IMR-90 (cell line): ENCODE measurements around the gene LUZP2. TPM values are rescaled to one million over a fixed set of nuclear protein-coding genes. Genes with fewer than 3 reads are reported as not detected.
A peak's percentile ranks its signal among the peaks of the same experiment; 100 is the strongest.

ENCODE experiments used
- ATAC-seq: fragments of 200-7000 bp; cut with Tn5 transposase; 2 replicates; pipeline ENCODE4 v1.9.1; 2020; ENCODE audit warnings: low read depth, mild to moderate bottlenecking, moderate library complexity
- BruUV-seq: library from RNA; stranded (reverse); fragments of 400-500 nt; replicated peaks from 2 replicates; lab custom pipeline; 2021; lab: Mats Ljungman, UMichigan
- CTCF ChIA-PET: fragments of 300-600 bp; formaldehyde crosslinking; extraction: SDS; loops from one replicate; lab custom pipeline; 2021; ENCODE audit warnings: antibody characterized with exemption; lab: Yijun Ruan, JAX
- POLR2A ChIA-PET: fragments of 300-600 bp; sonication (Branson Sonifier 250); formaldehyde crosslinking; loops from one replicate; lab custom pipeline; 2022; ENCODE audit warnings: antibody characterized with exemption; ENCODE audit not compliant: unreplicated experiment; lab: Charles Lee
- DNase-seq: peaks from one replicate; pipeline ENCODE4 v3.0.0; 2013
- H2AFZ ChIP-seq: replicated peaks from 2 replicates; pipeline ENCODE3; 2013; ENCODE audit warnings: low read length, mild to moderate bottlenecking; ENCODE audit not compliant: poor library complexity
- H2AK5ac ChIP-seq: 2 replicates; pipeline ENCODE4 v1.6.1; 2013; ENCODE audit warnings: low read depth, low read length, inconsistent platforms
- H2AK9ac ChIP-seq: replicated peaks from 2 replicates; pipeline ENCODE3; 2013; ENCODE audit warnings: mild to moderate bottlenecking, low read depth, low read length, moderate library complexity; ENCODE audit not compliant: poor library complexity
- H2BK120ac ChIP-seq: 2 replicates; pipeline ENCODE4 v1.6.1; 2013; ENCODE audit warnings: low read depth, low read length, inconsistent platforms
- H2BK15ac ChIP-seq: 3 replicates; pipeline ENCODE4 v1.6.1; 2013; ENCODE audit warnings: low read depth, low read length, inconsistent platforms
- H2BK20ac ChIP-seq: 2 replicates; pipeline ENCODE4 v1.6.1; 2013; ENCODE audit warnings: low read depth, mild to moderate bottlenecking, inconsistent platforms, low read length, moderate library complexity
- H2BK5ac ChIP-seq: 2 replicates; pipeline ENCODE4 v1.6.1; 2013; ENCODE audit warnings: mild to moderate bottlenecking, low read depth, low read length, inconsistent platforms; ENCODE audit not compliant: poor library complexity, severe bottlenecking
- H3K14ac ChIP-seq: replicated peaks from 2 replicates; pipeline ENCODE4 v1.6.1; 2013; ENCODE audit warnings: low read depth, low read length, inconsistent platforms
- H3K18ac ChIP-seq: 2 replicates; pipeline ENCODE4 v1.6.1; 2013; ENCODE audit warnings: low read depth, low read length, control low read depth
- H3K23ac ChIP-seq: 2 replicates; pipeline ENCODE4 v1.6.1; 2013; ENCODE audit warnings: low read depth, low read length, inconsistent platforms
- H3K27ac ChIP-seq: 2 replicates; pipeline ENCODE4 v1.5.1; 2013; ENCODE audit warnings: mild to moderate bottlenecking, control low read depth, low read length; ENCODE audit not compliant: insufficient read depth
- H3K27me3 ChIP-seq: 2 replicates; pipeline ENCODE4 v1.6.1; 2013; ENCODE audit warnings: low read length; ENCODE audit not compliant: control insufficient read depth, insufficient read depth
- H3K36me3 ChIP-seq: 2 replicates; pipeline ENCODE4 v1.6.1; 2013; ENCODE audit warnings: low read length, mixed read lengths; ENCODE audit not compliant: control insufficient read depth, insufficient read depth
- H3K4ac ChIP-seq: 2 replicates; pipeline ENCODE4 v1.6.1; 2013; ENCODE audit warnings: low read depth, low read length, inconsistent platforms
- H3K4me1 ChIP-seq: 2 replicates; pipeline ENCODE4 v1.6.1; 2013; ENCODE audit warnings: low read length, mixed read lengths; ENCODE audit not compliant: control insufficient read depth, insufficient read depth
- H3K4me2 ChIP-seq: 2 replicates; pipeline ENCODE4 v1.6.1; 2013; ENCODE audit warnings: low read depth, mild to moderate bottlenecking, control low read depth, low read length, moderate library complexity
- H3K4me3 ChIP-seq: 2 replicates; pipeline ENCODE4 v1.5.1; 2013; ENCODE audit warnings: low read depth, mild to moderate bottlenecking, control low read depth, low read length, moderate library complexity; ENCODE audit not compliant: insufficient read depth
- H3K56ac ChIP-seq: 2 replicates; pipeline ENCODE4 v1.6.1; 2013; ENCODE audit warnings: low read length, inconsistent platforms; ENCODE audit not compliant: insufficient read depth; ENCODE audit errors: extremely low read depth
- H3K79me1 ChIP-seq, 2 experiments: 2 replicates each; pipeline ENCODE4 v1.6.1; 2013; ENCODE audit warnings: low read length in 2 of 2, inconsistent platforms in 1 of 2, low read depth in 1 of 2
- H3K9ac ChIP-seq: 2 replicates; pipeline ENCODE4 v1.6.1; 2013; ENCODE audit warnings: low read depth, low read length, control low read depth
- H3K9me1 ChIP-seq: 2 replicates; pipeline ENCODE4 v1.6.1; 2013; ENCODE audit warnings: low read length, inconsistent platforms; ENCODE audit not compliant: insufficient read depth
- H3K9me3 ChIP-seq: 2 replicates; pipeline ENCODE4 v1.6.1; 2013; ENCODE audit warnings: low read length; ENCODE audit not compliant: control insufficient read depth, insufficient read depth
- H4K20me1 ChIP-seq: 2 replicates; pipeline ENCODE4 v1.6.1; 2013; ENCODE audit warnings: low read length, inconsistent platforms; ENCODE audit not compliant: insufficient read depth
- H4K5ac ChIP-seq: 2 replicates; pipeline ENCODE4 v1.6.1; 2013; ENCODE audit warnings: mild to moderate bottlenecking, low read depth, low read length, control low read depth
- H4K8ac ChIP-seq, 2 experiments: 2 replicates each; pipeline ENCODE4 v1.6.1; 2013; ENCODE audit warnings: low read depth in 2 of 2, low read length in 2 of 2, control low read depth in 1 of 2, inconsistent platforms in 1 of 2
- H4K91ac ChIP-seq: 2 replicates; pipeline ENCODE4 v1.6.1; 2013; ENCODE audit warnings: low read depth, low read length, inconsistent platforms; ENCODE audit not compliant: insufficient read depth
- CHD1 ChIP-seq: IDR thresholded peaks from 2 replicates; pipeline ENCODE4 v1.6.1; 2012; ENCODE audit warnings: low read depth, low read length, improper control_type of control experiment
- CTCF ChIP-seq: conservative IDR thresholded peaks from 2 replicates; pipeline ENCODE4 v1.5.1; 2012; ENCODE audit warnings: mild to moderate bottlenecking, low read depth, low read length, improper control_type of control experiment
- MAFK ChIP-seq: IDR thresholded peaks from 2 replicates; pipeline ENCODE4 v1.6.1; 2012; ENCODE audit warnings: low read depth, low read length, improper control_type of control experiment
- RAD21 ChIP-seq: IDR thresholded peaks from 2 replicates; pipeline ENCODE4 v1.6.1; 2012; ENCODE audit warnings: low read length, improper control_type of control experiment
- SMC3 ChIP-seq: fragments of 150-350 bp; IDR thresholded peaks from 2 replicates; pipeline ENCODE4 v1.6.1; 2016; ENCODE audit warnings: low read depth, mild to moderate bottlenecking, antibody characterized with exemption, low read length, moderate library complexity
- WGBS, 2 experiments: methylation state at CpG; one replicate each; pipeline versions ENCODE4 v1.1.5 to v1.1.7; 2013; ENCODE audit warnings: missing lambda C conversion rate in 2 of 2; ENCODE audit not compliant: insufficient read length in 1 of 2; ENCODE audit errors: extremely low coverage in 2 of 2; 5-methylcytosine and 5-hydroxymethylcytosine counted together
- dilution Hi-C: fragments of 300-500 bp; cut with HindIII; formaldehyde crosslinking; loops from one replicate; pipeline ENCODE4 v1.14.3; 2018; ENCODE audit warnings: low sequenced_read_pairs; ENCODE audit not compliant: unreplicated experiment
- in situ Hi-C: fragments of 300-500 bp; cut with MboI; formaldehyde crosslinking; loops from 3 replicates; pipeline ENCODE4 v1.14.3; 2019; ENCODE audit warnings: low sequenced_read_pairs, inconsistent platforms, mixed read lengths
- intact Hi-C: fragments of 100-400 bp; cut with micrococcal nuclease; formaldehyde crosslinking; loops from 2 replicates; pipeline ENCODE4 v1.10.0; 2022
- polyA plus RNA-seq, 3 experiments: library from polyadenylated mRNA; depleted of rRNA; stranded (reverse); fragments of >200 nt; gene quantifications; 2 replicates each; pipeline ENCODE4 v1.2.3, GENCODE V29; 2012; ENCODE audit warnings: low replicate concordance in 1 of 3
- total RNA-seq: library from RNA; depleted of rRNA; stranded (reverse); fragments of >200 nt; gene quantifications from 2 replicates; pipeline ENCODE4 v1.2.3, GENCODE V29; 2012

The LUZP2 gene
- total and polyA plus RNA-seq, 2 of the 4 experiments (the other 2 are of a cell fraction): 0.89 to 2.0 TPM

- Histone ChIP-seq H3K9me1 (no peaks in the 10 kb centered on the region), H3K36me3 (no peaks in the 10 kb centered on the region), H2AK9ac (no peak overlapping the region), H3K79me1 (no peaks in the 10 kb centered on the region), H3K4me3 (no peak overlapping the region), H2BK120ac (no peak overlapping the region), H3K27ac (no peak overlapping the region), H2AK5ac (no peak overlapping the region), H2AFZ (no peak overlapping the region), H3K4me1 (no peaks in the 10 kb centered on the region; the same call in 1 of the 2 replicates), H2BK20ac (no peak overlapping the region), H4K20me1 (no peaks in the 10 kb centered on the region), H3K14ac (no peak overlapping the region), H3K18ac (no peak overlapping the region), H3K23ac (no peak overlapping the region), H3K9ac (no peak overlapping the region), H3K4ac (no peak overlapping the region; the same call in 1 of the 2 replicates), H3K27me3 (no peaks in the 10 kb centered on the region), H3K56ac (no peak overlapping the region), H4K8ac (no peak overlapping the region), H3K9me3 (no peaks in the 10 kb centered on the region), H2BK5ac (no peak overlapping the region), H2BK15ac (no peak overlapping the region), H4K91ac (no peak overlapping the region), H3K4me2 (no peak overlapping the region), H4K5ac (no peak overlapping the region)
- ChIA-PET POLR2A (no interaction called here), CTCF (interaction anchor here (1.5 kb wide), 1 partner anchor 13 kb away, joined by 3 read pairs; no protein-coding TSS in a partner anchor)
- no peak for TF ChIP-seq MAFK
- TF ChIP-seq CHD1: no peak
- TF ChIP-seq RAD21: peak; percentile 59
- peak; percentile 50 for TF ChIP-seq SMC3
- TF ChIP-seq CTCF: peak; percentile 57
- dilution Hi-C loops (no loop called here), in situ Hi-C loops (loop anchor here (25.0 kb wide), 1 partner anchor 1703 kb away; no protein-coding TSS in a partner anchor), intact Hi-C loops (no loop called here)
- ATAC-seq: peak; percentile 84
- no CpG with 5 or more reads among the region's 3 CpGs for WGBS, 2 experiments
- peak; percentile 41 for DNase-seq
- no TSS peak for BruUV-seq
Observed at GRCh38 chr11:24509114-24509513, 12.3 kb downstream of the LUZP2 start.
